ENCODE data around the gene CPEB1. TPM values are rescaled to one million over a fixed set of nuclear protein-coding genes. Genes with fewer than 3 reads are reported as not detected.

The CPEB1 gene
- total and polyA plus RNA-seq, 2 donors (not counting 1 experiment from before 2014, with no cell fraction given) = 8.4 to 62.3 TPM

DNA sequence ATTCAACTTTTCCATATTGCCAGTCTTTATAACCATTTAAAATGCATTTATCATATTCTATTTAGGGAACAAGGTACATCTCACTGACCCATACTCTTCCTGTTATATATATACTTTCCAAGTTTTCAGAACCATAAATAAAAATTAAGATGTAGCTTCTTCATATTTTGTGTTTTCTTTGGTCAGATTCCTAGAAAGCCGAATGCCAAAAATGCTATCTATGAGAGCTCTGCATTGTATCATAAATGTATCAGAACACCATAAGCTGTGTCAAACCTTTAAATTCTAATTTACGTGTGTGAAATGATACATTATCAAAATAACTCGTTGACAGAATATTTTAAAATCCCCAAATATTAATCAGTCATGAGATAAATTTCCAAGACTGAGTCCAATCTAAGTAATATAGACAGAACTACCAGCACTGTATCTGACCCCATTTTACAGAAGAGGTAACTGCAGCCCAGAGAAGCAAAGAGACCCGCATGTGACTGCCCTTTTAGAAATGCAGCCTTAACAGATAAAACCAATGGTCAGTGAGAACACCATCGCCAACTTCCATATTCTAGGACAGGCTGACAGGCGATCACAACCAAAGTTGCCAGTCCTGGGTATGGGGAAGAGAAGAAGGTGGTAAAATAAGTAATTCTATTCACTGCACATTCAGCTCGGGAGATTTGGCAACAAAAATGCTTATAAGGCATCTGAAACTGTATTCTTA, 90.7 kb downstream of the CPEB1 start:
- no peak overlapping the region for H3K27ac ChIP-seq (ENCODE audit: insufficient read depth, low read length)
- H3K79me2 ChIP-seq (ENCODE audit: control insufficient read depth, insufficient read depth, low read length) = no peaks in the 10 kb centered on the region
- no peak overlapping the region for H3K9ac ChIP-seq (ENCODE audit: insufficient read depth, low read length)
- H3K36me3 ChIP-seq (ENCODE audit: control insufficient read depth, insufficient read depth, low read length) = no peaks in the 10 kb centered on the region
- H3K4me1 ChIP-seq (ENCODE audit: control insufficient read depth, extremely low read depth, insufficient read depth, low read length) = no peaks in the 10 kb centered on the region
- no peaks in the 10 kb centered on the region for H3K9me3 ChIP-seq (ENCODE audit: control insufficient read depth, insufficient read depth, low read depth, low read length)
- no peaks in the 10 kb centered on the region for H4K20me1 ChIP-seq (ENCODE audit: control insufficient read depth, extremely low read depth, insufficient read depth, low read length)
- H2AFZ ChIP-seq (ENCODE audit: low read length) = no peak overlapping the region
- no peak overlapping the region for H3K4me2 ChIP-seq (ENCODE audit: extremely low read depth, insufficient read depth, low read length)
- H3K27me3 ChIP-seq (ENCODE audit: control insufficient read depth, insufficient read depth, low read length) = no peaks in the 10 kb centered on the region
- DNase-seq (ENCODE audit: low read depth in 2 of 2) = no peak
- no peak overlapping the region for H3K4me3 ChIP-seq (replicated peaks in 1 of 4; ENCODE audit: control extremely low read depth in 1 of 4, insufficient read depth in 1 of 4, low read depth in 3 of 4, low read length in 4 of 4)
- TF ChIP-seq, protein P1, sequence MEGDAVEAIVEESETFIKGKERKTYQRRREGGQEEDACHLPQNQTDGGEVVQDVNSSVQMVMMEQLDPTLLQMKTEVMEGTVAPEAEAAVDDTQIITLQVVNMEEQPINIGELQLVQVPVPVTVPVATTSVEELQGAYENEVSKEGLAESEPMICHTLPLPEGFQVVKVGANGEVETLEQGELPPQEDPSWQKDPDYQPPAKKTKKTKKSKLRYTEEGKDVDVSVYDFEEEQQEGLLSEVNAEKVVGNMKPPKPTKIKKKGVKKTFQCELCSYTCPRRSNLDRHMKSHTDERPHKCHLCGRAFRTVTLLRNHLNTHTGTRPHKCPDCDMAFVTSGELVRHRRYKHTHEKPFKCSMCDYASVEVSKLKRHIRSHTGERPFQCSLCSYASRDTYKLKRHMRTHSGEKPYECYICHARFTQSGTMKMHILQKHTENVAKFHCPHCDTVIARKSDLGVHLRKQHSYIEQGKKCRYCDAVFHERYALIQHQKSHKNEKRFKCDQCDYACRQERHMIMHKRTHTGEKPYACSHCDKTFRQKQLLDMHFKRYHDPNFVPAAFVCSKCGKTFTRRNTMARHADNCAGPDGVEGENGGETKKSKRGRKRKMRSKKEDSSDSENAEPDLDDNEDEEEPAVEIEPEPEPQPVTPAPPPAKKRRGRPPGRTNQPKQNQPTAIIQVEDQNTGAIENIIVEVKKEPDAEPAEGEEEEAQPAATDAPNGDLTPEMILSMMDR (conservative IDR thresholded peaks at IDR 0.05 in 1 of 2, IDR thresholded peaks at IDR 0.05 in 1 of 2; ENCODE audit: low read depth in 1 of 2, low read length in 2 of 2) = no peak
- no peak for TF ChIP-seq EZH2 (IDR thresholded peaks at IDR 0.05; ENCODE audit: low read length, missing control alignments)

DNA sequence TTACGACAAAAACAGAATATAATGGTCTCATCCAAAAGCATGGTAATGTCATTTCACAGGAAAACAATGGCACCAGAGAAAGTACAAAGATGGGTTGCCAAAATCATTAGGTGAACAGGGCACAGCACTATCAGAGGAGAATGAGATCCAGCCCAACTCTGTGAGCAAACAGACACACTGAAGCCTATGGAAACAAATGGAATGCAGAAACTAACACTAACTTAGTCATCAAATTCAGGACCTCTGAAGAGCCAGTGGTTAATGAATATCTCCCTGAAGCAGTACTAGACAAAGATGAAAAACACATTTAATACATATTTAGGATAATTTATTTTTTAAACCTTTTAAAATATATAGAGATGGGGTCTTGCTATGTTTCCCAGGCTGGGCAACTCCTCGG, 92.3 kb downstream of the CPEB1 start:
- no peak for DNase-seq (ENCODE audit: low read depth in 2 of 2)
- H3K27ac ChIP-seq (ENCODE audit: insufficient read depth, low read length) = no peak overlapping the region

DNA sequence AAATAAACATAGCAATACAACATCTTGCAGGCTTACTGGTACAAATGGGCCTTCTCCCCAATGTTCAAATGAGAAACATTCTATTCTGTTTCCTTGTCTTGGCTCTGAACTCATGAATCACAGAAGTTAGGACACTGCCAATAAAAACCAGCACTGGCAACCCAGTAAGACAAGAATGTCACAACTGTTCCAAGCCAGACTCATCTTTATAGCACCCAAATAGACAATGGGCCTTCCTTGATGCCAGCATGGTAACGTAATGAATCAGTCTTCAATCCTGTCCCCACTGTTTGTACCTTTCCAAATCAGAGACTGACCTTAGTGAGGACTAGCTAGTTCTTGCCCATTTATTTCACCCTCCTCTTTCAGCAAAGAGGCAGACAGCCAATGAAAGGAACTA, 92.8 kb downstream of the CPEB1 start:
- DNase-seq (ENCODE audit: low read depth in 2 of 2) = no peak
- Histone ChIP-seq H3K4me2 (ENCODE audit: extremely low read depth, insufficient read depth, low read length) (no peak overlapping the region), H2AFZ (ENCODE audit: low read length) (no peak overlapping the region), H3K4me3 (replicated peaks in 1 of 4; ENCODE audit: control extremely low read depth in 1 of 4, insufficient read depth in 1 of 4, low read depth in 3 of 4, low read length in 4 of 4) (no peak overlapping the region), H3K9ac (ENCODE audit: insufficient read depth, low read length) (no peak overlapping the region), H3K4me1 (ENCODE audit: control insufficient read depth, extremely low read depth, insufficient read depth, low read length) (no peaks in the 10 kb centered on the region), H3K27me3 (ENCODE audit: control insufficient read depth, insufficient read depth, low read length) (no peaks in the 10 kb centered on the region), H3K27ac (ENCODE audit: insufficient read depth, low read length) (no peak overlapping the region), H3K36me3 (ENCODE audit: control insufficient read depth, insufficient read depth, low read length) (no peaks in the 10 kb centered on the region), H3K9me3 (ENCODE audit: control insufficient read depth, insufficient read depth, low read depth, low read length) (no peaks in the 10 kb centered on the region), H3K79me2 (ENCODE audit: control insufficient read depth, insufficient read depth, low read length) (no peaks in the 10 kb centered on the region), H4K20me1 (ENCODE audit: control insufficient read depth, extremely low read depth, insufficient read depth, low read length) (no peaks in the 10 kb centered on the region)
- TF ChIP-seq EZH2 (IDR thresholded peaks at IDR 0.05; ENCODE audit: low read length, missing control alignments) = no peak
- TF ChIP-seq, protein P1 (conservative IDR thresholded peaks at IDR 0.05 in 1 of 2, IDR thresholded peaks at IDR 0.05 in 1 of 2; ENCODE audit: low read depth in 1 of 2, low read length in 2 of 2) = no peak

More for the DNA sequence above, 92.3 kb downstream of the CPEB1 start:
- no peak overlapping the region for H3K4me2 ChIP-seq (ENCODE audit: extremely low read depth, insufficient read depth, low read length)
- TF ChIP-seq EZH2 (IDR thresholded peaks at IDR 0.05; ENCODE audit: low read length, missing control alignments) = no peak
- TF ChIP-seq, protein P1 (conservative IDR thresholded peaks at IDR 0.05 in 1 of 2, IDR thresholded peaks at IDR 0.05 in 1 of 2; ENCODE audit: low read depth in 1 of 2, low read length in 2 of 2) = no peak
- H3K4me1 ChIP-seq (ENCODE audit: control insufficient read depth, extremely low read depth, insufficient read depth, low read length) = no peaks in the 10 kb centered on the region
- H3K79me2 ChIP-seq (ENCODE audit: control insufficient read depth, insufficient read depth, low read length) = no peaks in the 10 kb centered on the region
- no peak overlapping the region for H3K9ac ChIP-seq (ENCODE audit: insufficient read depth, low read length)
- H4K20me1 ChIP-seq (ENCODE audit: control insufficient read depth, extremely low read depth, insufficient read depth, low read length) = no peaks in the 10 kb centered on the region
- no peak overlapping the region for H3K4me3 ChIP-seq (replicated peaks in 1 of 4; ENCODE audit: control extremely low read depth in 1 of 4, insufficient read depth in 1 of 4, low read depth in 3 of 4, low read length in 4 of 4)
- no peaks in the 10 kb centered on the region for H3K36me3 ChIP-seq (ENCODE audit: control insufficient read depth, insufficient read depth, low read length)
- no peak overlapping the region for H2AFZ ChIP-seq (ENCODE audit: low read length)
- H3K27me3 ChIP-seq (ENCODE audit: control insufficient read depth, insufficient read depth, low read length) = no peaks in the 10 kb centered on the region
- no peaks in the 10 kb centered on the region for H3K9me3 ChIP-seq (ENCODE audit: control insufficient read depth, insufficient read depth, low read depth, low read length)

All from fibroblast of lung (primary cell).